ENCODE results near the gene ARHGEF7.

DNA sequence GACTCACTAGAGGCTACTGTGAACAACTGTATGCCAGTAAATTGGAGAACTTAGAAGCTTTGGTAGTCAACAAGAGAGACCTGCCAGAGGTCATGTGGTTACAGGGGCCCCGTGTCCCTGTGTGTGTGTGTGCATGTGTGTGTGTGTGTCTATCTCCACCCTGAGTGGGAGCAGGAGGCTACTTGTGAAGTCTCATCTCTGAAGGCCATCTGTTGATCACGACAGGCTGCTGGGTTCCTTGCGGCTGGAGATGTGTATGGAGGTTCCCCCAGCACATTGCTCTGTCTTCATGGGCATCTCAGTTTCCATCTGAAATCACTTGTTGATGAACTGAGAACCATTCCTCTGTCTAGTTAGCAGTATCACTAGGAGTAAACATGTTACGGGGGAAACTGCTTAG is 147.2 kb downstream of the ARHGEF7 start:
- TF ChIP-seq, protein P1, sequence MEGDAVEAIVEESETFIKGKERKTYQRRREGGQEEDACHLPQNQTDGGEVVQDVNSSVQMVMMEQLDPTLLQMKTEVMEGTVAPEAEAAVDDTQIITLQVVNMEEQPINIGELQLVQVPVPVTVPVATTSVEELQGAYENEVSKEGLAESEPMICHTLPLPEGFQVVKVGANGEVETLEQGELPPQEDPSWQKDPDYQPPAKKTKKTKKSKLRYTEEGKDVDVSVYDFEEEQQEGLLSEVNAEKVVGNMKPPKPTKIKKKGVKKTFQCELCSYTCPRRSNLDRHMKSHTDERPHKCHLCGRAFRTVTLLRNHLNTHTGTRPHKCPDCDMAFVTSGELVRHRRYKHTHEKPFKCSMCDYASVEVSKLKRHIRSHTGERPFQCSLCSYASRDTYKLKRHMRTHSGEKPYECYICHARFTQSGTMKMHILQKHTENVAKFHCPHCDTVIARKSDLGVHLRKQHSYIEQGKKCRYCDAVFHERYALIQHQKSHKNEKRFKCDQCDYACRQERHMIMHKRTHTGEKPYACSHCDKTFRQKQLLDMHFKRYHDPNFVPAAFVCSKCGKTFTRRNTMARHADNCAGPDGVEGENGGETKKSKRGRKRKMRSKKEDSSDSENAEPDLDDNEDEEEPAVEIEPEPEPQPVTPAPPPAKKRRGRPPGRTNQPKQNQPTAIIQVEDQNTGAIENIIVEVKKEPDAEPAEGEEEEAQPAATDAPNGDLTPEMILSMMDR (conservative IDR thresholded peaks at IDR 0.05): no peak
- no peak for TF ChIP-seq ZFX (IDR thresholded peaks at IDR 0.05)

All from C4-2B (cell line).